BE2C (cell line): ENCODE results near the gene MAP9.

Experiments
- DNase-seq: peaks from one replicate; pipeline ENCODE4 v3.0.0-alpha.2; 2020
- H3K27me3 ChIP-seq: fragments of 250-450 bp; sonication (Bioruptor Pico); 2 replicates; pipeline ENCODE4 v1.5.1; 2020; ENCODE audit warnings: mild to moderate bottlenecking
- H3K36me3 ChIP-seq: fragments of 250-450 bp; sonication (Bioruptor Pico); 2 replicates; pipeline ENCODE4 v1.5.1; 2020; ENCODE audit warnings: mild to moderate bottlenecking
- H3K4me1 ChIP-seq: fragments of 250-450 bp; sonication (Bioruptor Pico); 2 replicates; pipeline ENCODE4 v1.5.1; 2020
- H3K4me3 ChIP-seq: 2 replicates; pipeline ENCODE4 v1.5.1; 2011; ENCODE audit warnings: low read depth, low read length
- H3K9me3 ChIP-seq: fragments of 250-450 bp; sonication (Bioruptor Pico); 2 replicates; pipeline ENCODE4 v1.5.1; 2020
- TF ChIP-seq, protein P1 (sequence below): IDR thresholded peaks from 2 replicates; pipeline ENCODE4 v1.5.1; 2012; ENCODE audit warnings: mild to moderate bottlenecking, low read depth, low read length

Gene MAP9

DNA sequence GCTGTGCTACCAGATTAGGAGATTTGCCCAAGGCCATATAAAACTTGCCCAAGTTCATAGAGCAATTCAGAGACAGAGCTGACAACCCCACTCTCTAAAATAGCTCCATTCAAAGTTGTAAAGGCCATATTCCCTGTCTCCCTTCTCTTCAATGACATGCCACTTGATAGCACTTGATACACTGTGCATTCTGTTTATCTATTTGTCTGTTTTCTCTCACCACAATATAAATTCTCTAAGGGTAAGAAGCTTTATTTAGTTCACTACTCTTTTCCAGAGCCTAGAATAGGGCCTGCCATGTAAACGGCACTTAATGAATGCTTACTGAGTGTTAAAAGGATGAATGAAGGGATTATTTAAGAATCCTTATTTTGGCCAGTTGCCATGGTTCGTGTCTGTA is 24.1 kb upstream of the MAP9 start:
- DNase-seq = no peak
- H3K9me3 ChIP-seq = no peaks in the 10 kb centered on the region
- no peaks in the 10 kb centered on the region for H3K36me3 ChIP-seq
- TF ChIP-seq, protein P1, sequence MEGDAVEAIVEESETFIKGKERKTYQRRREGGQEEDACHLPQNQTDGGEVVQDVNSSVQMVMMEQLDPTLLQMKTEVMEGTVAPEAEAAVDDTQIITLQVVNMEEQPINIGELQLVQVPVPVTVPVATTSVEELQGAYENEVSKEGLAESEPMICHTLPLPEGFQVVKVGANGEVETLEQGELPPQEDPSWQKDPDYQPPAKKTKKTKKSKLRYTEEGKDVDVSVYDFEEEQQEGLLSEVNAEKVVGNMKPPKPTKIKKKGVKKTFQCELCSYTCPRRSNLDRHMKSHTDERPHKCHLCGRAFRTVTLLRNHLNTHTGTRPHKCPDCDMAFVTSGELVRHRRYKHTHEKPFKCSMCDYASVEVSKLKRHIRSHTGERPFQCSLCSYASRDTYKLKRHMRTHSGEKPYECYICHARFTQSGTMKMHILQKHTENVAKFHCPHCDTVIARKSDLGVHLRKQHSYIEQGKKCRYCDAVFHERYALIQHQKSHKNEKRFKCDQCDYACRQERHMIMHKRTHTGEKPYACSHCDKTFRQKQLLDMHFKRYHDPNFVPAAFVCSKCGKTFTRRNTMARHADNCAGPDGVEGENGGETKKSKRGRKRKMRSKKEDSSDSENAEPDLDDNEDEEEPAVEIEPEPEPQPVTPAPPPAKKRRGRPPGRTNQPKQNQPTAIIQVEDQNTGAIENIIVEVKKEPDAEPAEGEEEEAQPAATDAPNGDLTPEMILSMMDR = no peak
- no peaks in the 10 kb centered on the region for H3K27me3 ChIP-seq
- no peak overlapping the region for H3K4me3 ChIP-seq
- H3K4me1 ChIP-seq = no peaks in the 10 kb centered on the region

DNA sequence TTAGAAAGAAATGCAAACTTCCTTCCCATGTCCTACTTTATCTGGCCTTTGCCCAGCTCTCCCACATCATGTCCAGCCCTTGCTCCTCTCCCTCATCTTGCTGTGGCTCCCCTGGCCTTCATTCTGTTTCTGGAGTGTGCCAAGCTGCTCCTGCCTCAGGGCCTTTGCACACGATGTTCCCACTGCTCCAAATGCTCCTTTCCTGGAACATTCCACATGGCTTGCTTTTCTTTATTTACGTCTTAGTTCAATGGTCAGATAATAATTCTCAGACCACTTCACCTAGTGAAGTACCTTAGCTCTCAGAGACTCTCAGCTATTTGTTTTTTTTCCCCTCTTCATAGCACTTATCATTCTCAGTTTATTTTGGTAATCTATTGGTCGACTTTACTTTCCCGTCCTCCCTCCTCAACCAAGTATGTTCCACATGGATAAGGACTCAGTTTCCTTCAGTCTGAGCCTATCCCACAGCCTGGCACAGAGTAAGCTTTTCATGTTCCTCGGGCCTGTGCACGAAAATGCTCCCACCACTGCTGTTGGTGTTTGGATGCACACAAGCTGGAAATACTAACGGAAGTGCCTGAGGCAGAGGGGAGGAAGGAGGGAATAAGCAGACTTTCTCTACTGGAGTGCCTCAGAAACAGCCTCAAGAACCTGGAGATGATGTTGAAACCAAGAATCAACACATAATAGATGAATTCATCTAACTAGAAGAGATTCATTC is 23.4 kb upstream of the MAP9 start:
- TF ChIP-seq, protein P1 = no peak
- DNase-seq = no peak
- H3K36me3 ChIP-seq = no peaks in the 10 kb centered on the region
- no peaks in the 10 kb centered on the region for H3K4me1 ChIP-seq
- no peaks in the 10 kb centered on the region for H3K27me3 ChIP-seq
- H3K4me3 ChIP-seq = no peak overlapping the region
- no peaks in the 10 kb centered on the region for H3K9me3 ChIP-seq

DNA sequence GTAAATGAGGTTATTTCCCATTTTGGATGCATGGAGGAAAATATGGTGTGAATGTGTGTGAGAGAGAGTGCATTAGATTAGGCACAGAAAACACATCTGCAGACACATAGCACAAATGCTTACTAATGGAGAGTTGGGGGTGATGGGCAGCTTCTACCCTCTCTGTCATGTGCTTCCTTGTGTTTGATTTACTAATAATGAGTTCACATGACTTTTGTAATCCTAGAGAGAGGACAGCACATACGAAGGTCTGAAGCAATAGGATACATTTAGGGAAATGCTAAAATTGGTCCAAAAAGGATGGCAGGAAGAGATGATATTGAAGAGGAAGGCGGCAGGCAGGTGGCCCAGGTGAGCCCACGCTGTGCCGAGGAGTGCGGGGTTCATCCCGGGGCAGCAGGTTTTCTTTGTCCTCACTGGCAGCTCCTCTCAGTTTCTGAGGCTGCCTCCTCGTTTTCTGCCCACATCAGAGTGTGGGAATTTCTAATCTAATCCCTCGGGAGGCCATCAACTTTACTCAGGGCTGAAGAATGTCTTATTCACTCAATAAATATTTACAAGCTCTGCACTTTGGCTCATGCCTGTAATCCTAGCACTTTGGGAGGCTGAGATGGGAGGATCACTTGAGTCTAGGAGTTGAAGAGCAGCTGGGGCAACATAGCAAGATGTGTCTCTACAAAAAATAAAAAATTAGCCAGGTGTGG is 15.9 kb upstream of the MAP9 start:
- H3K4me3 ChIP-seq = no peak overlapping the region
- no peaks in the 10 kb centered on the region for H3K4me1 ChIP-seq
- H3K9me3 ChIP-seq = no peaks in the 10 kb centered on the region
- TF ChIP-seq, protein P1 = no peak
- no peaks in the 10 kb centered on the region for H3K36me3 ChIP-seq
- H3K27me3 ChIP-seq = no peaks in the 10 kb centered on the region
- DNase-seq = no peak

DNA sequence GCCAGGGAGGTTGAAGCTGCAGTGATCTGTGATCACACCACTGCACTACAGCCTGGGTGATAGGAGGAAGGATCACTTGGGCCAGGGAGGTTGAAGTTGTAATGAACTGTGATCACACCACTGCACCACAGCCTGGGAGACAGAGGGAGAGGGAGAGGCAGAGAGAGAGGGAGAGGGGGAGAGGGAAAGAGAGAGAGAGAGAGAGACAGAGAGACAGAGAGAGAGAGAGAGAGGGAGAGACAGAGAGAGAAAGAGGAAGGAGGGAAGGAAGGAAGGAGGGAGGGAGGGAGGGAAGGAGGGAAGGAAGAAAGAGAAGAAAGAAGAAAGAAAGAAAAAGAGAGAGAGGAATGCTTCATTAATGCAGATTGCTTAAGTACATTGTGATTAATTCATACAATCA is 15.2 kb upstream of the MAP9 start:
- no peaks in the 10 kb centered on the region for H3K4me1 ChIP-seq
- TF ChIP-seq, protein P1 = no peak
- no peaks in the 10 kb centered on the region; the same call in 1 of the 2 replicates for H3K9me3 ChIP-seq
- no peaks in the 10 kb centered on the region for H3K27me3 ChIP-seq
- H3K36me3 ChIP-seq = no peaks in the 10 kb centered on the region
- no peak for DNase-seq
- no peak overlapping the region for H3K4me3 ChIP-seq

DNA sequence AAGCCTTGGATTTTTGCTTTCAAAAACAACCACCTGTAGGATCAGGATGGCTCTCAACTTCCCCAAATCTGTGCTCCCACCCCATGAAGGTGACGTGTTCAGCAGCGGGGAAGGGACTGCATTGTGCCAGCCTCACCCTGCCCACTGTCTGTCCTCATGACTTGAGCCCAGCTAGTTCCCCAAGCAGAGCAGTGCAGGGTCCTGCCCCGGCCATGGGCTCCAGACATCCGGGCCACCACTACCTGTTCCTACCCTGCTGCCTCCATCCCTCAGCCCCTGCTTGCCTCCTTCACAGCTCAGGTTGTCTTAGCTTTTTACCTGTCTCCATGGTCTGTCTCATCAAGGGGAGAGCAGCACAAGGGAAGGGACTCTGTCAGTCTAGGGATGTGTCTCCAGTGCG is 11.4 kb upstream of the MAP9 start:
- TF ChIP-seq, protein P1 = no peak

DNA sequence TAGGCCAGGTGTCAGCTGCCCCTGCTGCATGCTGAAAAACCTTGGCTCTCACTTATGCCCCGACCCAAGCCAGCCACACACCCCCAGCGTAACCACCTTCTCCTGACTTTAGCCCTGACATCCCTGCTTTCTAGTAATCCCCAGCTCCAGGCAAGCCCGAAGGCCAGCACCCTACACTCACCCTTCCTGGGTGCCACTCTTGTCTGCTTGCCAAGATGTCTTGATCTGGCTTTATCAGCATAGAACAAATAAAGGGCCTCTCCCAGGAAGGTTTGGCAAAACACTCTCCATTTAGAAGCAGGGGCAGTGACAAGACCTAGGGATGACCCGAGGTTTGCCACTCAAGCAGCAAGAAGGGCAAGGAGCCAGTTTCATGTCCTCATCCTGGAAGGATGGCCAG is 6.8 kb upstream of the MAP9 start:
- Histone ChIP-seq H3K4me3 (no peak overlapping the region), H3K9me3 (no peaks in the 10 kb centered on the region; the same call in 1 of the 2 replicates), H3K27me3 (no peaks in the 10 kb centered on the region), H3K4me1 (no peaks in the 10 kb centered on the region), H3K36me3 (no peaks in the 10 kb centered on the region)
- TF ChIP-seq, protein P1 = no peak
- no peak for DNase-seq

More for the DNA sequence above, 11.4 kb upstream of the MAP9 start:
- Histone ChIP-seq H3K9me3 (no peaks in the 10 kb centered on the region; the same call in 1 of the 2 replicates), H3K4me3 (no peak overlapping the region), H3K4me1 (no peaks in the 10 kb centered on the region), H3K36me3 (no peaks in the 10 kb centered on the region), H3K27me3 (no peaks in the 10 kb centered on the region)
- no peak for DNase-seq
